HCT116 (cell line): ENCODE measurements around the gene RABGGTA. TPM values are rescaled to one million over a fixed set of nuclear protein-coding genes. Genes with fewer than 3 reads are reported as not detected.

ENCODE experiments used
- ATAC-seq: fragments of 200-7000 bp; cut with Tn5 transposase; 2 replicates; pipeline ENCODE4 v1.9.1; 2020; ENCODE audit warnings: mild to moderate bottlenecking, moderate library complexity
- BruUV-seq: library from RNA; stranded (reverse); fragments of 400-500 nt; replicated peaks from 2 replicates; lab custom pipeline; 2021; lab: Mats Ljungman, UMichigan
- CTCF ChIA-PET: fragments of 300-600 bp; sonication (Branson Sonifier 250); formaldehyde crosslinking; loops from one replicate; lab custom pipeline; 2021; ENCODE audit warnings: antibody characterized with exemption; lab: Charles Lee
- POLR2A ChIA-PET: fragments of 300-600, 350-600 bp; sonication (Branson Sonifier 250); formaldehyde crosslinking; loops from one replicate; lab custom pipeline; 2021; ENCODE audit warnings: antibody characterized with exemption; lab: Charles Lee
- RAD21 ChIA-PET, 2 experiments: fragments of 300-600 bp; sonication (Branson Sonifier 250); formaldehyde crosslinking; loops; one replicate each; lab custom pipeline; 2023; ENCODE audit warnings: low total read pairs in 2 of 2; ENCODE audit not compliant: uncharacterized antibody in 2 of 2, unreplicated experiment in 2 of 2, low non-redundant PET in 1 of 2; lab: Charles Lee
- DNase-seq: peaks from one replicate; pipeline ENCODE4 v3.0.0-alpha.2; 2010; ENCODE audit warnings: low read depth, low spot score
- H2AFZ ChIP-seq: fragments of 200-600 bp; shearing (Covaris generic), sonication (generic); 2 replicates; pipeline ENCODE4 v1.6.1; 2017; ENCODE audit warnings: low read depth, mixed run types, mixed read lengths, antibody characterized with exemption, low read length; ENCODE audit not compliant: poor library complexity, severe bottlenecking
- H3K27ac ChIP-seq: 2 replicates; pipeline ENCODE4 v1.5.1; 2012; ENCODE audit warnings: low read depth, low read length
- H3K27me3 ChIP-seq: fragments of 200-600 bp; sonication (generic); 2 replicates; pipeline ENCODE4 v1.6.1; 2016; ENCODE audit warnings: mixed run types, low read length, mixed read lengths; ENCODE audit not compliant: insufficient read depth
- H3K36me3 ChIP-seq, 2 experiments: fragments of 200-500 bp in 1 of 2; fragments of 200-600 bp in 1 of 2; sonication (Bioruptor generic) in 1 of 2; sonication (generic) in 1 of 2; 2 replicates each; pipeline versions ENCODE4 v1.5.1 to v1.6.1; 2014 to 2016; ENCODE audit warnings: low read length in 2 of 2, inconsistent platforms in 1 of 2, mixed read lengths in 1 of 2, mixed run types in 1 of 2; ENCODE audit not compliant: insufficient read depth in 2 of 2, control insufficient read depth in 1 of 2
- H3K4me1 ChIP-seq, 2 experiments: fragments of 200-600 bp in 1 of 2; sonication (generic) in 1 of 2; 2 replicates each; pipeline versions ENCODE4 v1.5.1 to v1.6.1; 2012 to 2017; ENCODE audit warnings: low read length in 2 of 2, inconsistent platforms in 1 of 2, mild to moderate bottlenecking in 1 of 2, mixed read lengths in 1 of 2, mixed run types in 1 of 2, moderate library complexity in 1 of 2; ENCODE audit not compliant: insufficient read depth in 2 of 2, control insufficient read depth in 1 of 2
- H3K4me2 ChIP-seq: fragments of 200-600 bp; sonication (generic); 2 replicates; pipeline ENCODE4 v1.6.1; 2017; ENCODE audit warnings: mixed run types, low read length, mixed read lengths
- H3K4me3 ChIP-seq, 2 experiments: fragments of 200-600 bp in 1 of 2; sonication (generic) in 1 of 2; replicated peaks in 1 of 2; 2 replicates each; pipeline ENCODE4 v1.5.1; 2011 to 2016; ENCODE audit warnings: low read length in 2 of 2, control low read depth in 1 of 2, low read depth in 1 of 2, mild to moderate bottlenecking in 1 of 2, mixed read lengths in 1 of 2, mixed run types in 1 of 2
- H3K79me2 ChIP-seq: fragments of 200-600 bp; sonication (generic); 2 replicates; pipeline ENCODE4 v1.6.1; 2017; ENCODE audit warnings: mild to moderate bottlenecking, mixed run types, low read length, moderate library complexity, mixed read lengths; ENCODE audit not compliant: insufficient read depth
- H3K9ac ChIP-seq: fragments of 200-600 bp; sonication (generic); 2 replicates; pipeline ENCODE4 v1.6.1; 2016; ENCODE audit warnings: low read length, mixed read lengths
- H3K9me2 ChIP-seq: fragments of 200-600 bp; sonication (generic), shearing (Covaris generic); 2 replicates; pipeline ENCODE4 v1.6.1; 2017; ENCODE audit warnings: mixed run types, mild to moderate bottlenecking, moderate library complexity; ENCODE audit not compliant: insufficient read depth
- H3K9me3 ChIP-seq, 2 experiments: fragments of 200-500 bp in 1 of 2; fragments of 200-600 bp in 1 of 2; sonication (Bioruptor generic) in 1 of 2; sonication (generic) in 1 of 2; 2 replicates each; pipeline ENCODE4 v1.6.1; 2014 to 2017; ENCODE audit warnings: low read length in 2 of 2, mixed read lengths in 2 of 2, inconsistent platforms in 1 of 2, low read depth in 1 of 2, mild to moderate bottlenecking in 1 of 2, mixed run types in 1 of 2, moderate library complexity in 1 of 2; ENCODE audit not compliant: control insufficient read depth in 1 of 2, insufficient read depth in 1 of 2
- H4K20me1 ChIP-seq: fragments of 200-600 bp; sonication (generic), shearing (Covaris generic); 2 replicates; pipeline ENCODE4 v1.6.1; 2017; ENCODE audit warnings: mixed run types, mild to moderate bottlenecking, moderate library complexity; ENCODE audit not compliant: insufficient read depth
- CBX3 ChIP-seq: IDR thresholded peaks from 2 replicates; pipeline ENCODE4 v1.6.1; 2012; ENCODE audit warnings: low read depth
- EZH2 ChIP-seq: fragments of 200-600 bp; sonication (generic); IDR thresholded peaks from 2 replicates; pipeline ENCODE4 v1.6.1; 2017; ENCODE audit warnings: antibody characterized with exemption, mixed run types
- JUND ChIP-seq: IDR thresholded peaks from 2 replicates; pipeline ENCODE4 v1.6.1; 2012
- POLR2A ChIP-seq: IDR thresholded peaks from 2 replicates; pipeline ENCODE4 v1.7.0; 2011; ENCODE audit warnings: borderline replicate concordance; ENCODE audit not compliant: insufficient read depth, insufficient read length; ENCODE audit errors: extremely low read depth
- POLR2AphosphoS5 ChIP-seq: IDR thresholded peaks from 2 replicates; pipeline ENCODE4 v1.6.1; 2011; ENCODE audit warnings: mild to moderate bottlenecking, low read depth, low read length, moderate library complexity
- RAD21 ChIP-seq: IDR thresholded peaks from 2 replicates; pipeline ENCODE4 v1.6.1; 2012; ENCODE audit warnings: low read depth, mild to moderate bottlenecking
- SIN3A ChIP-seq: IDR thresholded peaks from 2 replicates; pipeline ENCODE4 v1.6.1; 2012; ENCODE audit warnings: low read depth
- SP1 ChIP-seq: IDR thresholded peaks from 2 replicates; pipeline ENCODE4 v1.6.1; 2012; ENCODE audit warnings: low read depth
- SRF ChIP-seq: IDR thresholded peaks from 2 replicates; pipeline ENCODE4 v1.6.1; 2012; ENCODE audit warnings: low read depth
- TCF7L2 ChIP-seq: IDR thresholded peaks from 2 replicates; pipeline ENCODE4 v1.7.0; 2011; ENCODE audit warnings: borderline replicate concordance, inconsistent platforms; ENCODE audit not compliant: insufficient read depth, insufficient read length; ENCODE audit errors: extremely low read depth
- YY1 ChIP-seq: IDR thresholded peaks from 2 replicates; pipeline ENCODE4 v1.6.1; 2011; ENCODE audit warnings: low read length, low read depth, moderate library complexity, mild to moderate bottlenecking; ENCODE audit not compliant: insufficient replicate concordance; ENCODE audit errors: extremely low read depth
- intact Hi-C: fragments of 100-400 bp; cut with micrococcal nuclease; formaldehyde crosslinking; loops from 2 replicates; pipeline ENCODE4 v1.10.0; 2022
- total RNA-seq: library from RNA; stranded (reverse); gene quantifications from one replicate; pipeline ENCODE4 v1.2.1, GENCODE V29; 2021; ENCODE audit not compliant: unreplicated experiment
- TF ChIP-seq, protein P1 (sequence below): IDR thresholded peaks from 2 replicates; pipeline ENCODE4 v1.6.1; 2011; ENCODE audit warnings: mild to moderate bottlenecking, low read length, moderate library complexity; ENCODE audit not compliant: insufficient replicate concordance; ENCODE audit errors: extremely low read depth
- TF ChIP-seq, protein P2 (sequence below): IDR thresholded peaks from 2 replicates; pipeline ENCODE4 v1.6.1; 2012
- TF ChIP-seq, protein P3 (sequence below): IDR thresholded peaks from 2 replicates; pipeline ENCODE4 v1.6.1; 2012; ENCODE audit warnings: low read depth
- TF ChIP-seq, protein P4 (sequence below): IDR thresholded peaks from 2 replicates; pipeline ENCODE4 v1.6.1; 2012

The RABGGTA gene
- total RNA-seq, 1 experiment from 2014 or later, result 40.8 TPM

DNA sequence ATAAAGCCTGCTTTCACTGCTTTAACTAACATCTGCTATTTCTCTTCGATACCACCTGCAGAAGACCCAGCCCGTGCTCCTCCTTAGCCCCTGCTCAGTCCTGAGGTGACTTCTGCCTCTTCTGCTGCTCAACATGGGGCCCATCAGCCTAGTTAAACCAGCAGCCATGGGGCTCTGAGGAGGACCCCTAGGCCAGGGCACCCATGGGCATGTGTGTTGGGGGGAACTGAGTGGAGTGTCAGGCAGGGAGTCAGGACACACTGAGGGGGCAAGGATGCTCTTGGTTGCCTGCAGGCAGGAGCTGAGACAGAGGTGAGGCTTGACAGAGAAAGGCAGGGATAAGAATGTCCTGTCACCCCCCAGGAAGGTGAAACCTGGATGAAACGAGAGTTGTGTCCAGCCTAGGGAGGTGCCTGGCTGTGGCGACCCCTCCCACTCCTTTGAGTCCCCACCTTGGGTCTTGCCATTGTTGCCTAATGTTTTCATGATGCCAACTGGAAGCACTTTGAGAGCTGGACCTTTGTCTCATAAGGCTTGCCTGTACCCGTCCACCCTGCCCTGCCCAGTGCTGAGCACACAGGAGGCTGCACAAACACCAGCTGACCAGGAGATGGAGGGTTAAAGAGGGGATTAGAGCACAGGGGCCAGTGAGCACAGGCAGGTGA is 12.5 kb upstream of the RABGGTA start (continued):
- TF ChIP-seq, protein P1, sequence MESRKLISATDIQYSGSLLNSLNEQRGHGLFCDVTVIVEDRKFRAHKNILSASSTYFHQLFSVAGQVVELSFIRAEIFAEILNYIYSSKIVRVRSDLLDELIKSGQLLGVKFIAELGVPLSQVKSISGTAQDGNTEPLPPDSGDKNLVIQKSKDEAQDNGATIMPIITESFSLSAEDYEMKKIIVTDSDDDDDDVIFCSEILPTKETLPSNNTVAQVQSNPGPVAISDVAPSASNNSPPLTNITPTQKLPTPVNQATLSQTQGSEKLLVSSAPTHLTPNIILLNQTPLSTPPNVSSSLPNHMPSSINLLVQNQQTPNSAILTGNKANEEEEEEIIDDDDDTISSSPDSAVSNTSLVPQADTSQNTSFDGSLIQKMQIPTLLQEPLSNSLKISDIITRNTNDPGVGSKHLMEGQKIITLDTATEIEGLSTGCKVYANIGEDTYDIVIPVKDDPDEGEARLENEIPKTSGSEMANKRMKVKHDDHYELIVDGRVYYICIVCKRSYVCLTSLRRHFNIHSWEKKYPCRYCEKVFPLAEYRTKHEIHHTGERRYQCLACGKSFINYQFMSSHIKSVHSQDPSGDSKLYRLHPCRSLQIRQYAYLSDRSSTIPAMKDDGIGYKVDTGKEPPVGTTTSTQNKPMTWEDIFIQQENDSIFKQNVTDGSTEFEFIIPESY, result no peak
- TF ChIP-seq EZH2, result no peak

DNA sequence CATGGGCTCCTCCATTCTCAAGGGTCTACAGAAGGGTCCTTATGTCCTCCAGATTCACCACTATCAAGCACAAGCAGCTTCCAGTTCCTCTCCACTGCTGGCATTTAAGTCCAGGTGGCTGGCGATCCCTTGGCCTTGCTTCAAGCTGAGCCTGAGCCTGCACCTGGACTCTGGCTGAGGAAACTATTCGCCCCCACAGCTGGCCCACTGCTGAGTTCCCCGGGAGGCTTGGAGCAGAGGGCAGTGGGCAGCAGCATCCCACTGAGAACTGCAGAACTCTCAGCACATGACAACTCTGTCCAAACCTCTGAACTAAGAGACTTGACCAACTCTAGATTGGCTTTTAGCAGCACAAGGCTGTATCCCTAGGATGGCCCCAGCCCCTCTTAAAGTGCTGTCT is 11.3 kb upstream of the RABGGTA start:
- Histone ChIP-seq H3K79me2 (no peaks in the 10 kb centered on the region), H3K9me2 (no peaks in the 10 kb centered on the region), H3K27me3 (no peaks in the 10 kb centered on the region), H3K4me3 (no peak overlapping the region), H3K4me1 (no peaks in the 10 kb centered on the region), H2AFZ (no peak overlapping the region), H3K9ac (no peak overlapping the region), H4K20me1 (no peaks in the 10 kb centered on the region), H3K9me3 (no peaks in the 10 kb centered on the region), H3K27ac (no peak overlapping the region), H3K36me3 (no peaks in the 10 kb centered on the region), H3K4me2 (no peak overlapping the region)
- no peak for TF ChIP-seq POLR2A
- TF ChIP-seq SRF, result no peak
- no peak for TF ChIP-seq POLR2AphosphoS5
- TF ChIP-seq, protein P2, sequence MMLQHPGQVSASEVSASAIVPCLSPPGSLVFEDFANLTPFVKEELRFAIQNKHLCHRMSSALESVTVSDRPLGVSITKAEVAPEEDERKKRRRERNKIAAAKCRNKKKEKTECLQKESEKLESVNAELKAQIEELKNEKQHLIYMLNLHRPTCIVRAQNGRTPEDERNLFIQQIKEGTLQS, result no peak
- TF ChIP-seq YY1, result no peak
- no peak for TF ChIP-seq SP1
- TF ChIP-seq, protein P1, result no peak
- no peak for TF ChIP-seq CBX3
- TF ChIP-seq TCF7L2, result no peak
- TF ChIP-seq, protein P3, sequence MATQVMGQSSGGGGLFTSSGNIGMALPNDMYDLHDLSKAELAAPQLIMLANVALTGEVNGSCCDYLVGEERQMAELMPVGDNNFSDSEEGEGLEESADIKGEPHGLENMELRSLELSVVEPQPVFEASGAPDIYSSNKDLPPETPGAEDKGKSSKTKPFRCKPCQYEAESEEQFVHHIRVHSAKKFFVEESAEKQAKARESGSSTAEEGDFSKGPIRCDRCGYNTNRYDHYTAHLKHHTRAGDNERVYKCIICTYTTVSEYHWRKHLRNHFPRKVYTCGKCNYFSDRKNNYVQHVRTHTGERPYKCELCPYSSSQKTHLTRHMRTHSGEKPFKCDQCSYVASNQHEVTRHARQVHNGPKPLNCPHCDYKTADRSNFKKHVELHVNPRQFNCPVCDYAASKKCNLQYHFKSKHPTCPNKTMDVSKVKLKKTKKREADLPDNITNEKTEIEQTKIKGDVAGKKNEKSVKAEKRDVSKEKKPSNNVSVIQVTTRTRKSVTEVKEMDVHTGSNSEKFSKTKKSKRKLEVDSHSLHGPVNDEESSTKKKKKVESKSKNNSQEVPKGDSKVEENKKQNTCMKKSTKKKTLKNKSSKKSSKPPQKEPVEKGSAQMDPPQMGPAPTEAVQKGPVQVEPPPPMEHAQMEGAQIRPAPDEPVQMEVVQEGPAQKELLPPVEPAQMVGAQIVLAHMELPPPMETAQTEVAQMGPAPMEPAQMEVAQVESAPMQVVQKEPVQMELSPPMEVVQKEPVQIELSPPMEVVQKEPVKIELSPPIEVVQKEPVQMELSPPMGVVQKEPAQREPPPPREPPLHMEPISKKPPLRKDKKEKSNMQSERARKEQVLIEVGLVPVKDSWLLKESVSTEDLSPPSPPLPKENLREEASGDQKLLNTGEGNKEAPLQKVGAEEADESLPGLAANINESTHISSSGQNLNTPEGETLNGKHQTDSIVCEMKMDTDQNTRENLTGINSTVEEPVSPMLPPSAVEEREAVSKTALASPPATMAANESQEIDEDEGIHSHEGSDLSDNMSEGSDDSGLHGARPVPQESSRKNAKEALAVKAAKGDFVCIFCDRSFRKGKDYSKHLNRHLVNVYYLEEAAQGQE, result no peak
- TF ChIP-seq JUND, result no peak
- TF ChIP-seq EZH2, result no peak
- no peak for TF ChIP-seq SIN3A
- TF ChIP-seq, protein P4, sequence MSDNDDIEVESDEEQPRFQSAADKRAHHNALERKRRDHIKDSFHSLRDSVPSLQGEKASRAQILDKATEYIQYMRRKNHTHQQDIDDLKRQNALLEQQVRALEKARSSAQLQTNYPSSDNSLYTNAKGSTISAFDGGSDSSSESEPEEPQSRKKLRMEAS, result no peak
- no peak for TF ChIP-seq RAD21
- ChIA-PET POLR2A (no interaction called here), CTCF (interaction anchor here (1.2 to 1.3 kb wide), 2 partner anchors 15 to 25 kb away, joined by 4 read pairs; partner anchors contain the start of gene CIDEB), RAD21 (no interaction called here)
- DNase-seq (no peak), ATAC-seq (no peak)
- intact Hi-C loops, result no loop called here
- BruUV-seq, result no TSS peak
